ENCODE measurements around the gene FHL1.
A peak's percentile ranks its signal among the peaks of the same experiment; 100 is the strongest.
"Not testable (repeated sequence)": the region's sequence is repeated elsewhere in the genome, so short reads cannot be mapped to it uniquely, and the experiment has no call there.

Gene FHL1

DNA sequence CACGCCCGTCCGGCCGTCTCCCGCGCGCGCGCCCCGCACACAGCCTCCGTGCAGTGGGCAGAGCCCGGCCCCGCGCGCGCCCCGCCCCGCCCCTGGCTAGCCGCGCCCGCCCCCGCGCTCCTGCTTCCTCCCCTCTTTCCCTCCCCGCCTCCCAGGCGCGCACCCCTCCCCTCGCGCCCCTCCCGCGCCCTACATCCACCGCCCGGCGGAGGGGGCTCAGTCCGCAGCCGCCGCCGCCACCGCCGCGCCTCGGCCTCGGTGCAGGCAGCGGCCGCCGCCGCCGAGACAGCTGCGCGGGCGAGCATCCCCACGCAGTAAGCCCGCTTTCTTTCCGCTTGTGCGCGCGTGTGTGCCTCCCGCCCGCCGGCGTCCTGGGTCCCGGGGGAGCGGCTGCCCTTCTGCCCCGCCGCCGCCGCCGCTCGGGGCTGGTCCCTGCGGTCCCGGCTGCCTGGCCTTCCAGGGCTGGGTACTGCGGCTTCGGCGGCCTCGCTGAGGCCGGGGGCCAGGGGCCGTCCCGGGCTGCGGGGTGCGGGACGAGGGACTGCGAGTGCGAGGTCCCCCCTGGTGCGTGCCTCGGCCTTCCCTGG, at the start of gene FHL1:
Gene FHL1, plus strand, starts transcription at position 219 of the 587 bp plus-strand sequence.
- no peaks in the 10 kb centered on the region for H4K20me1 ChIP-seq (ENCODE audit: insufficient read depth, low read length)
- no peaks in the 10 kb centered on the region for H3K9me3 ChIP-seq (ENCODE audit: insufficient read depth, low read length)
- no peaks in the 10 kb centered on the region for H3K4me1 ChIP-seq (ENCODE audit: low read length)
- H3K4me2 ChIP-seq (ENCODE audit: low read length): peak within 1 kb of the TSS; percentile 59
- H3K36me3 ChIP-seq (replicated peaks; ENCODE audit: low read depth, low read length): no peaks in the 10 kb centered on the region
- peak within 1 kb of the TSS; percentile 37; the same call in 1 of the 2 replicates for H3K9ac ChIP-seq (ENCODE audit: low read length)
- no peaks in the 10 kb centered on the region for H3K79me2 ChIP-seq (ENCODE audit: low read length)
- peak within 1 kb of the TSS; percentile 75 for H3K4me3 ChIP-seq (ENCODE audit: low read length)
- no peak within 1 kb of the TSS for H3K27ac ChIP-seq (ENCODE audit: low read length)
- peak within 1 kb of the TSS; percentile 46; the same call in 1 of the 2 replicates for H2AFZ ChIP-seq (ENCODE audit: low read depth, low read length)
- H3K27me3 ChIP-seq (ENCODE audit: low read depth, low read length): peaks cover 4% of the 10 kb centered on the region; the same call in 1 of the 2 replicates
- TF ChIP-seq EZH2phosphoT487 (IDR thresholded peaks at IDR 0.05; ENCODE audit: low read depth): no peak
- TF ChIP-seq, protein P1, sequence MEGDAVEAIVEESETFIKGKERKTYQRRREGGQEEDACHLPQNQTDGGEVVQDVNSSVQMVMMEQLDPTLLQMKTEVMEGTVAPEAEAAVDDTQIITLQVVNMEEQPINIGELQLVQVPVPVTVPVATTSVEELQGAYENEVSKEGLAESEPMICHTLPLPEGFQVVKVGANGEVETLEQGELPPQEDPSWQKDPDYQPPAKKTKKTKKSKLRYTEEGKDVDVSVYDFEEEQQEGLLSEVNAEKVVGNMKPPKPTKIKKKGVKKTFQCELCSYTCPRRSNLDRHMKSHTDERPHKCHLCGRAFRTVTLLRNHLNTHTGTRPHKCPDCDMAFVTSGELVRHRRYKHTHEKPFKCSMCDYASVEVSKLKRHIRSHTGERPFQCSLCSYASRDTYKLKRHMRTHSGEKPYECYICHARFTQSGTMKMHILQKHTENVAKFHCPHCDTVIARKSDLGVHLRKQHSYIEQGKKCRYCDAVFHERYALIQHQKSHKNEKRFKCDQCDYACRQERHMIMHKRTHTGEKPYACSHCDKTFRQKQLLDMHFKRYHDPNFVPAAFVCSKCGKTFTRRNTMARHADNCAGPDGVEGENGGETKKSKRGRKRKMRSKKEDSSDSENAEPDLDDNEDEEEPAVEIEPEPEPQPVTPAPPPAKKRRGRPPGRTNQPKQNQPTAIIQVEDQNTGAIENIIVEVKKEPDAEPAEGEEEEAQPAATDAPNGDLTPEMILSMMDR (IDR thresholded peaks at IDR 0.05; ENCODE audit: low read depth, low read length): no peak

DNA sequence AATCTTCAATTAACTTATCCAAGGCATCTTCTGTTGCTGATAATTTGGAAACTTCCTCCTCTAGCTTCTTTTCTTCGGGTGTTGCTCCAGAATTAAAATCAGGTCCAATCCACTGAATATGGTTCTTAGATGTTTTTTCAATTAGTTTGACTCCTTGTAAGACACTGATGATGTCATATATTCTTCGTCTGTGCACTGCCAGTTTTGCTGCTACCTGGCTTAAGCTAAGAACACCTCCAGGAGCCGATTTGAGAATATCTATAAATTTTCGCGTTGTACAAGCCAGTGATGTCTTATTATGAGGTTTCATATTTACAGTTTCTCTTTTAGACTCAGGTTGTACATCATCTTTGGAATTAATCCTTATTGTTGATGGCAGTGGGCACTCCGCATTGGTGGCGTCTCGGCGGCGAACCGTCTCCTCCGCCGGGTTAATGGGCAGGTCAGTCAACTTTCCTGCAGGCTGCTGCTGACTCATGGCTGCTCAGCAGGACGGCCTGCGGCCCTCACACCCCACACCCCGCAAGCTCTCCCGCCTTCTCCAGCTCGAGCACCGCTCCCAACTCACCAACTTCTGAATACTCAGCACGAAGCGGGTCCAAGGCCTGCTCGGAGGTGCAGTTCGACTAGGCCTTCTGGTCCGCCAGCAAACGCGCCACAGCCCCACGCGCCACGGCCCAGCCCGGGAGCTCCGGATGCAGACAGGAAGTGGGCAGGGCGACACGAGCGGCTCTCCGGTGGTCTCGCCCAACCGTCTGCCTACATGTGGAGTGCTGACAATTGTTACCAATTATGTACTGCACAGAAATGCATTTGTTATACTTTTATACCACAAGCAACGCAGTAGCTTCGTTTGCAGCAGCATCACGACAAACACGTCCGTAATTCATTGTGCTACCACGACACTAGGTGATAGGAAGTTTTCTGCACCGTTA, 49.2 kb upstream of the FHL1 start:
- Histone ChIP-seq H3K36me3 (replicated peaks; ENCODE audit: low read depth, low read length) (no peaks in the 10 kb centered on the region), H3K27ac (ENCODE audit: low read length) (no peak overlapping the region), H3K4me3 (ENCODE audit: low read length) (no peak overlapping the region), H3K9me3 (ENCODE audit: insufficient read depth, low read length) (no peaks in the 10 kb centered on the region), H3K27me3 (ENCODE audit: low read depth, low read length) (no peaks in the 10 kb centered on the region), H3K79me2 (ENCODE audit: low read length) (no peaks in the 10 kb centered on the region), H3K9ac (ENCODE audit: low read length) (no peak overlapping the region), H2AFZ (ENCODE audit: low read depth, low read length) (no peak overlapping the region), H3K4me2 (ENCODE audit: low read length) (no peak overlapping the region), H4K20me1 (ENCODE audit: insufficient read depth, low read length) (no peaks in the 10 kb centered on the region), H3K4me1 (ENCODE audit: low read length) (no peaks in the 10 kb centered on the region)
- no peak for TF ChIP-seq EZH2phosphoT487 (IDR thresholded peaks at IDR 0.05; ENCODE audit: low read depth)
- TF ChIP-seq, protein P1 (IDR thresholded peaks at IDR 0.05; ENCODE audit: low read depth, low read length): no peak

DNA sequence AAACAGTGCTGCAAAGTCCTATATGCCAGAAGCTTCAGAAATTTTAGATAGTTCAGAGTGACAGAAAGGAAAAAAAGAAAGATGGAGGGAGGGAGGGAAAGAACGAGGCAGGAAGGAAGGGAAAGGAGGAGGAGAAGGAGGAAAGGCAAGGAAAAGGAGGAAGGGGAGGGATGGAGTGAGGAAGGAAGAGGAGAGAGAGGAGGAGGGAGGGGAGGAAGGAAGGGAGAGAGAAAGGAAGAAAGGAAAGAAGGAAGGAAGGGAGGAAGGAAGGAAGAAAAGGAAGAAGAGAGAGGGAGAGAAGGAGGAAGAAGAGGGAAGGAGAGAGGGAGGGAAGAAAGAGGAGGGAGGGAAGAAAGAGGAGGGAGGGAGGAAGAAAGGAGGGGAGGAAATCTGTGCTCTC, 42.4 kb upstream of the FHL1 start:
- H3K9me3 ChIP-seq (ENCODE audit: insufficient read depth, low read length): no peaks in the 10 kb centered on the region
- H3K79me2 ChIP-seq (ENCODE audit: low read length): no peaks in the 10 kb centered on the region
- no peaks in the 10 kb centered on the region for H3K36me3 ChIP-seq (replicated peaks; ENCODE audit: low read depth, low read length)
- no peak overlapping the region for H3K4me3 ChIP-seq (ENCODE audit: low read length)
- H3K4me2 ChIP-seq (ENCODE audit: low read length): no peak overlapping the region
- H3K27ac ChIP-seq (ENCODE audit: low read length): no peak overlapping the region
- H3K27me3 ChIP-seq (ENCODE audit: low read depth, low read length): no peaks in the 10 kb centered on the region
- H4K20me1 ChIP-seq (ENCODE audit: insufficient read depth, low read length): no peaks in the 10 kb centered on the region
- TF ChIP-seq, protein P1 (IDR thresholded peaks at IDR 0.05; ENCODE audit: low read depth, low read length): no peak
- TF ChIP-seq EZH2phosphoT487 (IDR thresholded peaks at IDR 0.05; ENCODE audit: low read depth): no peak
- H3K9ac ChIP-seq (ENCODE audit: low read length): no peak overlapping the region
- H2AFZ ChIP-seq (ENCODE audit: low read depth, low read length): no peak overlapping the region
- no peaks in the 10 kb centered on the region for H3K4me1 ChIP-seq (ENCODE audit: low read length)

DNA sequence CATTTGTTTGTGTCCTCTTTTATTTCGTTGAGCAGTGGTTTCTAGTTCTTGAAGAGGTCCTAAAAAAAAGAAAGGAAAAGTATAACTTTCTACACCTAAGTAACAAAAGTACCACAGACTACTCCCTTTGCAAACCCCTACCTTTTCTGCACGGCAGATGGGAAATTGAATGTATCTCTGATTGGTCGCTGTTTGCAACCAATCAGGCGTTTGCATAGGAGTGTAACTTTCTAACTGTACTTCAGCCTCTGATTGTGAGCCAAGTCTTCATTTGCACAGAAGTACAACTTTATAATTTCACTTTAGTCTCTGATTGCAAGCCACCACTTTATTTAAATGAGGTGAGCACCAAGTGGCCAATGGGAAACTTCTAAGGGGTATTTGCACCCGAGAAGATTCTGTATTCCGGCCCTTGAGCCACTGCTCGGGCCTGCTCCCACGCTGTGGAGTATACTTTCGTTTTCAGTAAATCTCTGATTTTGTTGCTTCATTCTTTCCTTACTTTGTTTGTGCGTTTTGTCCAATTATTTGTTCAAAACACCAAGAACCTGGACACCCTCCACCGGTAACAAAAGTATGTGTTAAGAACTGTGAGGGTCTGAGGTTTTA, 40.3 kb upstream of the FHL1 start:
- Histone ChIP-seq H3K4me2 (ENCODE audit: low read length) (no peak overlapping the region), H4K20me1 (ENCODE audit: insufficient read depth, low read length) (no peaks in the 10 kb centered on the region), H3K9me3 (ENCODE audit: insufficient read depth, low read length) (no peaks in the 10 kb centered on the region), H3K27ac (ENCODE audit: low read length) (no peak overlapping the region), H3K79me2 (ENCODE audit: low read length) (no peaks in the 10 kb centered on the region), H3K9ac (ENCODE audit: low read length) (no peak overlapping the region), H3K27me3 (ENCODE audit: low read depth, low read length) (no peaks in the 10 kb centered on the region), H3K4me1 (ENCODE audit: low read length) (no peaks in the 10 kb centered on the region), H2AFZ (ENCODE audit: low read depth, low read length) (no peak overlapping the region), H3K36me3 (replicated peaks; ENCODE audit: low read depth, low read length) (no peaks in the 10 kb centered on the region), H3K4me3 (ENCODE audit: low read length) (no peak overlapping the region)
- no peak for TF ChIP-seq EZH2phosphoT487 (IDR thresholded peaks at IDR 0.05; ENCODE audit: low read depth)
- TF ChIP-seq, protein P1 (IDR thresholded peaks at IDR 0.05; ENCODE audit: low read depth, low read length): no peak

DNA sequence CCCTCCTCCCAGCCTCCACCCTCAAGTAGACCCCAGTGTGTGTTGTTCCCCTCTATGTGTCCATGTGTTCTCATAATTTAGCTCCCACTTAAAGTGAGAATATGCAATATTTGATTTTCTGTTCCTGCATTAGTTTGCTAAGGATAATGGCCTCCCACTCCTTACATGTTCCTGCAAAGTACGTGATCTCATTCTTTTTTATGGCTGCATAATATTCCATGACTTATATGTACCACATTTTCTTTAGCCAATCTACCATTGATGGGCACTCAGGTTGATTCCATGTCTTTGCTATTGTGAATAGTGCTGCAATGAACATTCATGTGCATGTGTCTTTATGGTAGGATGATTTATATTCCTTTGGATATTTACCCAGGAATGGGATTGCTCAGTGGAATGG, 38.4 kb upstream of the FHL1 start:
- H3K79me2 ChIP-seq (ENCODE audit: low read length); H4K20me1 ChIP-seq (ENCODE audit: insufficient read depth, low read length); H3K4me3 ChIP-seq (ENCODE audit: low read length); H3K9me3 ChIP-seq (ENCODE audit: insufficient read depth, low read length); H2AFZ ChIP-seq (ENCODE audit: low read depth, low read length); H3K4me1 ChIP-seq (ENCODE audit: low read length); H3K27ac ChIP-seq (ENCODE audit: low read length); H3K9ac ChIP-seq (ENCODE audit: low read length); H3K4me2 ChIP-seq (ENCODE audit: low read length); H3K36me3 ChIP-seq (replicated peaks; ENCODE audit: low read depth, low read length); H3K27me3 ChIP-seq (ENCODE audit: low read depth, low read length): not testable (repeated sequence)
